ENCODE measurements around the gene GPRIN2. TPM values are rescaled to one million over a fixed set of nuclear protein-coding genes. Genes with fewer than 3 reads are reported as not detected.
A peak's percentile ranks its signal among the peaks of the same experiment; 100 is the strongest.

Gene GPRIN2
- total RNA-seq, 1 donor from 2014 or later, result 3.0 TPM

GRCh38 chr10:46525824-46526681, 30.4 kb downstream of the GPRIN2 start:
- H3K9me3 Mint-ChIP-seq (ENCODE audit: unreplicated experiment), result no peaks in the 10 kb centered on the region
- Histone ChIP-seq H2AFZ (ENCODE audit: low read depth, low read length) (no peak overlapping the region), H4K20me1 (ENCODE audit: insufficient read depth, low read length) (no peaks in the 10 kb centered on the region), H3K27me3 (ENCODE audit: insufficient read depth, low read length) (no peaks in the 10 kb centered on the region), H3K9me3 (ENCODE audit: insufficient read depth, low read depth, low read length) (peaks cover 5% of the 10 kb centered on the region), H3K27ac (ENCODE audit: low read depth, low read length) (peak overlapping the region; percentile 81), H3K4me1 (ENCODE audit: insufficient read depth, low read length) (peaks cover 31% of the 10 kb centered on the region), H3K79me2 (ENCODE audit: insufficient read depth, low read length) (no peaks in the 10 kb centered on the region), H3K36me3 (ENCODE audit: insufficient read depth, low read length) (no peaks in the 10 kb centered on the region), H3K9ac (ENCODE audit: low read length) (peak overlapping the region; percentile 27), H3K4me2 (ENCODE audit: low read length) (peak overlapping the region; percentile 54), H3K4me3 (ENCODE audit: insufficient read depth, low read depth, low read length) (no peak overlapping the region)
- H3K4me1 Mint-ChIP-seq (ENCODE audit: low read depth, unreplicated experiment), result no peaks in the 10 kb centered on the region
- no peaks in the 10 kb centered on the region for H3K36me3 Mint-ChIP-seq (ENCODE audit: low read depth, unreplicated experiment)
- TF ChIP-seq CTCF (IDR thresholded peaks at IDR 0.05; ENCODE audit: insufficient read depth, low read depth, low read length), result no peak
- peak; percentile 55 for TF ChIP-seq EZH2 (IDR thresholded peaks at IDR 0.05; ENCODE audit: insufficient read depth, low read length)
- H3K27ac Mint-ChIP-seq (ENCODE audit: unreplicated experiment), result no peak overlapping the region
- DNase-seq (ENCODE audit: low read depth) (peak; percentile 43), FAIRE-seq (peak; percentile 39)
- H3K27me3 Mint-ChIP-seq (ENCODE audit: low read depth, unreplicated experiment), result peaks cover under 1% of the 10 kb centered on the region
- H3K4me3 Mint-ChIP-seq (ENCODE audit: unreplicated experiment), result no peak overlapping the region

GRCh38 chr10:46525177-46525823, 31.2 kb downstream of the GPRIN2 start:
- peak; percentile 94 for DNase-seq (ENCODE audit: low read depth)
- FAIRE-seq, result peak; percentile 74
- Histone ChIP-seq H3K9ac (ENCODE audit: low read length) (peak overlapping the region; percentile 40), H3K9me3 (ENCODE audit: insufficient read depth, low read depth, low read length) (peaks cover 5% of the 10 kb centered on the region), H2AFZ (ENCODE audit: low read depth, low read length) (peak overlapping the region; percentile 47), H3K79me2 (ENCODE audit: insufficient read depth, low read length) (no peaks in the 10 kb centered on the region), H3K4me2 (ENCODE audit: low read length) (peak overlapping the region; percentile 54), H3K27ac (ENCODE audit: low read depth, low read length) (peak overlapping the region; percentile 81), H3K4me3 (ENCODE audit: insufficient read depth, low read depth, low read length) (no peak overlapping the region), H3K36me3 (ENCODE audit: insufficient read depth, low read length) (no peaks in the 10 kb centered on the region), H3K4me1 (ENCODE audit: insufficient read depth, low read length) (peaks cover 35% of the 10 kb centered on the region), H3K27me3 (ENCODE audit: insufficient read depth, low read length) (no peaks in the 10 kb centered on the region), H4K20me1 (ENCODE audit: insufficient read depth, low read length) (no peaks in the 10 kb centered on the region)
- no peak overlapping the region for H3K27ac Mint-ChIP-seq (ENCODE audit: unreplicated experiment)
- TF ChIP-seq CTCF (IDR thresholded peaks at IDR 0.05; ENCODE audit: insufficient read depth, low read depth, low read length) (no peak), EZH2 (IDR thresholded peaks at IDR 0.05; ENCODE audit: insufficient read depth, low read length) (no peak)
- no peaks in the 10 kb centered on the region for H3K4me1 Mint-ChIP-seq (ENCODE audit: low read depth, unreplicated experiment)
- no peaks in the 10 kb centered on the region for H3K27me3 Mint-ChIP-seq (ENCODE audit: low read depth, unreplicated experiment)
- H3K9me3 Mint-ChIP-seq (ENCODE audit: unreplicated experiment), result no peaks in the 10 kb centered on the region
- H3K36me3 Mint-ChIP-seq (ENCODE audit: low read depth, unreplicated experiment), result no peaks in the 10 kb centered on the region
- no peak overlapping the region for H3K4me3 Mint-ChIP-seq (ENCODE audit: unreplicated experiment)

Measured in astrocyte (in vitro differentiated cells and primary cell).